Central memory CD8-positive, alpha-beta T cell (primary cell): ENCODE measurements around the gene SNAPC2.
A peak's percentile ranks its signal among the peaks of the same experiment; 100 is the strongest.

ENCODE experiments used
- ATAC-seq: fragments of 150-1000 bp; cut with Tn5 transposase; replicated peaks from 2 replicates; pipeline ENCODE4 v1.10.0; 2022; ENCODE audit warnings: mild to moderate bottlenecking, moderate FRiP score, moderate number of reproducible peaks; ENCODE audit not compliant: poor library complexity, severe bottlenecking; ENCODE audit errors: extremely low read depth
- DNase-seq, 2 donors: peaks; one replicate each; pipeline ENCODE4 v3.0.0; 2021; ENCODE audit warnings: low spot score in 2 of 2
- H3K27ac Mint-ChIP-seq: one replicate; pipeline ENCODE4 v1.8.0; 2022; ENCODE audit warnings: low read depth, mild to moderate bottlenecking, moderate library complexity, mixed read lengths
- H3K27me3 Mint-ChIP-seq: one replicate; pipeline ENCODE4 v1.8.0; 2022; ENCODE audit warnings: mixed read lengths
- H3K36me3 Mint-ChIP-seq: one replicate; pipeline ENCODE4 v1.8.0; 2022; ENCODE audit warnings: mild to moderate bottlenecking, moderate library complexity, mixed read lengths; ENCODE audit not compliant: insufficient read depth
- H3K4me1 Mint-ChIP-seq: one replicate; pipeline ENCODE4 v1.8.0; 2022; ENCODE audit warnings: mixed read lengths
- H3K4me3 Mint-ChIP-seq: one replicate; pipeline ENCODE4 v1.8.0; 2022; ENCODE audit warnings: mild to moderate bottlenecking, moderate library complexity, mixed read lengths
- H3K9me3 Mint-ChIP-seq: one replicate; pipeline ENCODE4 v1.8.0; 2022; ENCODE audit warnings: mixed read lengths

Gene SNAPC2

DNA sequence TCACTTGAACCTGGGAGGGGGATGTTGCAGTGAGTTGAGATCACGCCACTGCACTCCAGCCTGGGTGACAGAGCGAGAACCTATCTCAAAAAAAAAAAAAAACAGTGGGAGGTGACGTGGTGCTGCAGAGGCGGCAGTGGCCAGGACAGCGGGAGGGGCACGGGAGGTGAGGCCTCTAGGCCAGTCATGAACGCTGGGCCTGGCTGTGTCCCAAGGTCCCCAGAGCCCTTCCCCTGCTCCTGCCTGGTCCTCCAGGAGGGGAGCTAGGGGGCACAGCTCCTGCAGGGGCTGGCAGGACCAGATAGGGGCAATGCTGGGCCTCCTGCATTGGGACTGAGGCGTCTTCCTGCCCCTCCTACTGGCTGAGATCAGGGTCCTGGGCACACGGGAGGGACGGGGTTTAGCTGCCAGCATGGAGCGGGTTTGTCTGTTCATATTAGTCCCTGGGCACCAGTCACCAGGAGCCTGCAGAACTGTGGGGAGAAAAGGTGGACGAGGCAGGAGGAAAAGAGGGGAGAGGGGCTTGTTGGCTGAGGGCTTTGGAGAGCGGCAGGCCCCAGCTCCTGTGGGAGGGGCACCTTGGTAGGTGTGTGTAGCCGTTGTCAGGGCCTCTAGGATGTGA, 11.9 kb upstream of the SNAPC2 start:
- ATAC-seq: no peak
- Mint-ChIP-seq H3K36me3 (peaks cover 42% of the 10 kb centered on the region), H3K27me3 (no peaks in the 10 kb centered on the region), H3K4me1 (peaks cover 36% of the 10 kb centered on the region), H3K4me3 (no peak overlapping the region), H3K9me3 (no peaks in the 10 kb centered on the region), H3K27ac (peak overlapping the region; percentile 76)
- DNase-seq: no peak

- DNase-seq: no peak
- no peak overlapping the region for H3K4me3 Mint-ChIP-seq
- peaks cover 36% of the 10 kb centered on the region for H3K36me3 Mint-ChIP-seq
- no peak for ATAC-seq
- H3K27me3 Mint-ChIP-seq: no peaks in the 10 kb centered on the region
- no peak overlapping the region for H3K27ac Mint-ChIP-seq
- H3K9me3 Mint-ChIP-seq: no peaks in the 10 kb centered on the region
- H3K4me1 Mint-ChIP-seq: peaks cover 30% of the 10 kb centered on the region
Measured at GRCh38 chr19:7908742-7909461, 11.2 kb upstream of the SNAPC2 start.

DNA sequence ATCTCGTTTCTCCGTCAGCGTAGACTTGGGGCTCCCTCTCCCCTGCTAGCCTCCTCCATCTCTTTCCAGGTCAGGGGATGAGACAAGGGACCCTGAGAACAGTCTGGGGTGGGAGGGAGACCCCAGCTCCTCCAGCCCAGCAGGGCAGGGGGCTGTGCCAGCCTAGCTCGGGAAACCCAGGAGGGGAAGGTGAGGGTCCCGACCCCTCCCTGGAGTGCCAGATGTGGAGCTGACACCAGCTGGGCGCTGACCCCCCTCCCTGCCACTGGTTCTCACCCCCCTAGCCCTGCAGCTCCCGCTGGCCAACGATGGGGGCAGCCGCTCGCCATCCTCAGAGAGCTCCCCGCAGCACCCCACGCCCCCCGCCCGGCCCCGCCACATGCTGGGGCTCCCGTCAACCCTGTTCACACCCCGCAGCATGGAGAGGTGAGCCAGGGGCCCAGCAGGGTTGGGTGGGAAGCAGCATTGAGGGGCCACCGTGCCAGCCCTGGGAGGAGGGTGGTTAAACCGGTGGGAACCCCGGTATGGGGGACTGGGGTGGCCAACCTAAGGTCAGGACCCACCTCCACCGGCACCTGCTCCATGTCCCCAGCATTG, 10.6 kb upstream of the SNAPC2 start:
- Mint-ChIP-seq H3K27ac (no peak overlapping the region), H3K27me3 (no peaks in the 10 kb centered on the region), H3K4me1 (peaks cover 27% of the 10 kb centered on the region), H3K36me3 (peaks cover 34% of the 10 kb centered on the region), H3K9me3 (no peaks in the 10 kb centered on the region), H3K4me3 (no peak overlapping the region)
- no peak for DNase-seq
- no peak for ATAC-seq

DNA sequence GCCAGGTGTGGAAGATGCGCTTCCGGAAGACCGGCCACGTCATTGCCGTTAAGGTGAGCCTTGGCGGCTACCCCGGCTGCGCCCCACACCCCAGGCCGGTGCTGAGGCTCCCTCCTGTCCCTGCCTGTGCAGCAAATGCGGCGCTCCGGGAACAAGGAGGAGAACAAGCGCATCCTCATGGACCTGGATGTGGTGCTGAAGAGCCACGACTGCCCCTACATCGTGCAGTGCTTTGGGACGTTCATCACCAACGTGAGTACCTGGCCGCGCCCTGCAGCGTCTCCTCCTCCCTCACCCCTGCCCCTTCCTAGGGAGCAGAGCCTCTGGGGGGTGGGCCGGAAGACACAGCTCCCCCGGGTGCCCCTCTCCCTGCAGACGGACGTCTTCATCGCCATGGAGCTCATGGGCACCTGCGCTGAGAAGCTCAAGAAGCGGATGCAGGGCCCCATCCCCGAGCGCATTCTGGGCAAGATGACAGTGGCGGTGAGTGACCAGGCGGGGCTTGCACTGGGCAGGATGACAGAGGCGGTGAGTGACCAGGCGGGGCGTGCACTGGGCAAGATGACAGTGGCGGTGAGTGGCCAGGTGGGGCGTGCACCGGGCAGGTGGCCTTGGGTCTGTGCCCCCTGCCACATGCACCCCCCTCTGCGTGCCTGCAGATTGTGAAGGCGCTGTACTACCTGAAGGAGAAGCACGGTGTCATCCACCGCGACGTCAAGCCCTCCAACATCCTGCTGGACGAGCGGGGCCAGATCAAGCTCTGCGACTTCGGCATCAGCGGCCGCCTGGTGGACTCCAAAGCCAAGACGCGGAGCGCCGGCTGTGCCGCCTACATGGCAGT, 9.6 kb upstream of the SNAPC2 start:
- H3K27me3 Mint-ChIP-seq: peaks cover 8% of the 10 kb centered on the region
- ATAC-seq (no peak), DNase-seq (no peak)
- no peak overlapping the region for H3K4me3 Mint-ChIP-seq
- H3K36me3 Mint-ChIP-seq: peaks cover 32% of the 10 kb centered on the region
- H3K27ac Mint-ChIP-seq: no peak overlapping the region
- H3K4me1 Mint-ChIP-seq: peaks cover 19% of the 10 kb centered on the region
- H3K9me3 Mint-ChIP-seq: no peaks in the 10 kb centered on the region

GRCh38 chr19:7911508-7912143, 8.5 kb upstream of the SNAPC2 start:
- Mint-ChIP-seq H3K4me1 (peaks cover 18% of the 10 kb centered on the region), H3K36me3 (peaks cover 27% of the 10 kb centered on the region), H3K9me3 (no peaks in the 10 kb centered on the region), H3K4me3 (no peak overlapping the region), H3K27ac (no peak overlapping the region), H3K27me3 (peaks cover 12% of the 10 kb centered on the region)
- DNase-seq (no peak), ATAC-seq (no peak)

- H3K27me3 Mint-ChIP-seq: peaks cover 12% of the 10 kb centered on the region
- H3K27ac Mint-ChIP-seq: no peak overlapping the region
- no peak overlapping the region for H3K4me3 Mint-ChIP-seq
- H3K4me1 Mint-ChIP-seq: peaks cover 16% of the 10 kb centered on the region
- ATAC-seq (no peak), DNase-seq (no peak)
- H3K36me3 Mint-ChIP-seq: peaks cover 28% of the 10 kb centered on the region
- H3K9me3 Mint-ChIP-seq: no peaks in the 10 kb centered on the region
Measured at GRCh38 chr19:7912144-7912696, 7.9 kb upstream of the SNAPC2 start.

GRCh38 chr19:7912697-7913564, 7.2 kb upstream of the SNAPC2 start:
- ATAC-seq: no peak
- H3K4me1 Mint-ChIP-seq: peaks cover 15% of the 10 kb centered on the region
- no peaks in the 10 kb centered on the region for H3K9me3 Mint-ChIP-seq
- no peak overlapping the region for H3K4me3 Mint-ChIP-seq
- peak overlapping the region; percentile 23 for H3K27ac Mint-ChIP-seq
- H3K36me3 Mint-ChIP-seq: peaks cover 27% of the 10 kb centered on the region
- no peak for DNase-seq
- peaks cover 12% of the 10 kb centered on the region for H3K27me3 Mint-ChIP-seq

GRCh38 chr19:7913652-7914051, 6.5 kb upstream of the SNAPC2 start:
- no peak overlapping the region for H3K27ac Mint-ChIP-seq
- peaks cover 12% of the 10 kb centered on the region for H3K27me3 Mint-ChIP-seq
- peaks cover 25% of the 10 kb centered on the region for H3K36me3 Mint-ChIP-seq
- no peaks in the 10 kb centered on the region for H3K9me3 Mint-ChIP-seq
- no peak for ATAC-seq
- peaks cover 17% of the 10 kb centered on the region for H3K4me1 Mint-ChIP-seq
- no peak for DNase-seq
- H3K4me3 Mint-ChIP-seq: no peak overlapping the region

DNA sequence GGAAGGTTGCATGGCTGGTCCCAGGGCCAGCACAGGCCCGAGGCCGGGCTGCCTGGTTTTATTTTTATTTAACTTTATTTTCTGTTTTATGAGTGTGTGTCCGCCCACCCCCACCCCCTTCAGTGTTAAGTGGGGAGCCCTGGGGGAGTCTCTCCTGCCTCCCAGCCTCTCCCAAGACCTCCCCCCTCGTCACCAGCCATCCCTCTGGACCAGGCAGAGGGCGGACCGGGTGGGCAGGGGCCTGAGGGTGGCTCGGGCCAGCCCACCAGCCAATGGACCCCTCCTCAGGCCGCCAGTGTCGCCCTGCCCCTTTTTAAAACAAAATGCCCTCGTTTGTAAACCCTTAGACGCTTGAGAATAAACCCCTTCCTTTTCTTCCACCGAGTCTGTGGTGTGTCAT, 6.0 kb upstream of the SNAPC2 start:
- no peak for DNase-seq
- Mint-ChIP-seq H3K27me3 (peaks cover 12% of the 10 kb centered on the region), H3K4me3 (no peak overlapping the region), H3K9me3 (no peaks in the 10 kb centered on the region), H3K4me1 (peaks cover 17% of the 10 kb centered on the region), H3K27ac (no peak overlapping the region), H3K36me3 (peaks cover 25% of the 10 kb centered on the region)
- no peak for ATAC-seq

DNA sequence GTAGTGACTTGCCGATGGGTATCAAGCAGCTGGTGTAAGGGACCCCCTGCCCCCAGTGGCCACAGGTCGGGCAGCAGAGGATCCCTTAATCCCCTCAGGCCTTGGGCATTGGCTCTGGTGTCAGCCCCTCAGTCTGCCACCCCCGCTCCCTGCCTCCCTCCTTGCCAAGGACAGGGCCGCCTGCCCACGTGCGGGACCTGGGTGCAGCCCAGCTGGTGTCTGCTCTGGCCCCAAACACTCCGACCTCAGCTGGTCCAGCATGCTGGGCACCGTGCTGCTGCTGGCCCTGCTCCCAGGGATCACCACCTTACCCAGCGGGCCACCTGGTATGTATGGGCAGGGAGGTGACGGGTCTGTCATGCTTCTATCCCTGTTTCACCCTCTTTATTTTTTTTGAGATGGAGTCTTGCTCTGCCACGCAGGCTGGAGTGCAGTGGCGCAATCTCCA, 5.5 kb upstream of the SNAPC2 start, which contains the start of gene TGFBR3L:
TSS of gene TGFBR3L (plus strand) at position 233 of the 448 bp plus-strand sequence.
- H3K27ac Mint-ChIP-seq: peak within 1 kb of the TSS; percentile 75
- H3K36me3 Mint-ChIP-seq: peaks cover 27% of the 10 kb centered on the region
- H3K27me3 Mint-ChIP-seq: peaks cover 17% of the 10 kb centered on the region
- peak within 1 kb of the TSS; percentile 65 for H3K4me3 Mint-ChIP-seq
- DNase-seq (no peak), ATAC-seq (no peak)
- peaks cover 20% of the 10 kb centered on the region for H3K4me1 Mint-ChIP-seq
- H3K9me3 Mint-ChIP-seq: no peaks in the 10 kb centered on the region
